T-helper 1 cell (primary cell): Measurements from ENCODE around the gene CLCA1.

Experiments
- DNase-seq, 5 donors: peaks; one replicate each; pipeline ENCODE4 v3.0.0-alpha.2; 2012 to 2020
- total RNA-seq, 4 donors: gene quantifications; one replicate each; lab custom pipeline; 2026; lab: John Stamatoyannopoulos, UW

The CLCA1 gene
- total RNA-seq, result 0 reads per million in 4 donors

- no peak for DNase-seq
Measured at GRCh38 chr1:86468501-86468977, at the start of gene CLCA1. Gene CLCA1 (plus strand): TSS chr1:86468927. CDS start chr1:86468972, 45 bp downstream.

- peak in 3 of 5 donors; percentile 8 to 55 (median 15) for DNase-seq
Measured at GRCh38 chr1:86419277-86419903, 49.3 kb upstream of the CLCA1 start.

GRCh38 chr1:86421601-86422280 is 47.0 kb upstream of the CLCA1 start:
- DNase-seq, result no peak

GRCh38 chr1:86423473-86423872 is 45.3 kb upstream of the CLCA1 start:
- no peak for DNase-seq

GRCh38 chr1:86423873-86424272 is 44.9 kb upstream of the CLCA1 start, which contains the start of gene CLCA2:
Gene CLCA2 (plus strand): TSS chr1:86424171. CDS start chr1:86424248, 77 bp downstream.
- DNase-seq, result no peak

GRCh38 chr1:86429122-86429725 is 39.5 kb upstream of the CLCA1 start:
- no peak for DNase-seq

- peak in 1 of 5 donors; percentile 72 for DNase-seq
Measured at GRCh38 chr1:86429835-86430234, 38.9 kb upstream of the CLCA1 start.

GRCh38 chr1:86430376-86430775 is 38.4 kb upstream of the CLCA1 start:
- DNase-seq, result no peak

- DNase-seq, result no peak
Measured at GRCh38 chr1:86434059-86434458, 34.7 kb upstream of the CLCA1 start.

GRCh38 chr1:86435327-86435726 is 33.4 kb upstream of the CLCA1 start:
- DNase-seq, result no peak

GRCh38 chr1:86436041-86436440 is 32.7 kb upstream of the CLCA1 start:
- no peak for DNase-seq

GRCh38 chr1:86441581-86441980 is 27.1 kb upstream of the CLCA1 start:
- peak in 2 of 5 donors; percentile 1 to 11 for DNase-seq

GRCh38 chr1:86441997-86442396 is 26.7 kb upstream of the CLCA1 start:
- DNase-seq, result no peak

GRCh38 chr1:86445919-86446318 is 22.8 kb upstream of the CLCA1 start:
- no peak for DNase-seq

- DNase-seq, result no peak
Measured at GRCh38 chr1:86447198-86447790, 21.4 kb upstream of the CLCA1 start.

- no peak for DNase-seq
Measured at GRCh38 chr1:86448670-86449069, 20.1 kb upstream of the CLCA1 start.

- no peak for DNase-seq
Measured at GRCh38 chr1:86449103-86449502, 19.6 kb upstream of the CLCA1 start.

GRCh38 chr1:86450847-86451246 is 17.9 kb upstream of the CLCA1 start:
- no peak for DNase-seq

GRCh38 chr1:86453664-86454063 is 15.1 kb upstream of the CLCA1 start:
- DNase-seq, result no peak

- DNase-seq, result no peak
Measured at GRCh38 chr1:86455073-86455472, 13.7 kb upstream of the CLCA1 start.

GRCh38 chr1:86460998-86461397 is 7.7 kb upstream of the CLCA1 start:
- no peak for DNase-seq

- DNase-seq, result no peak
Measured at GRCh38 chr1:86461482-86461881, 7.2 kb upstream of the CLCA1 start.

- DNase-seq, result no peak
Measured at GRCh38 chr1:86464819-86465218, 3.9 kb upstream of the CLCA1 start.
